Measurements from ENCODE around the gene TTC21A. TPM values are rescaled to one million over a fixed set of nuclear protein-coding genes. Genes with fewer than 3 reads are reported as not detected.

Gene TTC21A
- total and polyA plus RNA-seq, 12 donors = 1.2 to 35.7 (median 5.8) TPM

DNA sequence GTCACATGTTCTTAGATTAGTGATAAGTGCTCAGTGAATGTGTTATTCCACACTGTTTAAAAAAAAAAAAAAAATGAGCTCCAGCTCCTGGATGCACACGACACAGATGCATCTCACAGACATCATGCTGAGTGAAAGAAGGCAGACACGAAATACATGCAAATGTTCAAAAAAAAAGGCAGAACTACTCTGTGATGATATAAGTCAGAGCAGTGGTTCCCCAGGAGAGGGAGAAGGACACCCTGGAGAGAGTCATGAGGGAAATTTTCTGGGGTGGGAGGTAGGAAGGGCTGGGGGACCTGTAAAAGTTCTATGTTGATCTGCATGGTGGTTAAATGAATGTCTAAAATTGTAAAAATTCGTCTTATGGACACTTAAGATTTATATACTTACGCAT, 41.6 kb downstream of the TTC21A start:
- peaks cover 0 to 25% of the 10 kb centered on the region in 2 donors for H3K36me3 ChIP-seq (replicated peaks in 1 of 2)
- 52 to 72% (median 62%) methylated on average over 4 of the region's 4 CpGs for WGBS, 4 donors
- H3K4me3 ChIP-seq = no peak overlapping the region
- peaks cover 60 to 67% of the 10 kb centered on the region in 2 donors for H3K4me1 ChIP-seq (replicated peaks in 1 of 2)
- peak overlapping the region in 3 of 5 donors; percentile 80 to 100 (median 99) for H3K27ac ChIP-seq
- no peaks in the 10 kb centered on the region for H3K27me3 ChIP-seq
- TF ChIP-seq, protein P1, sequence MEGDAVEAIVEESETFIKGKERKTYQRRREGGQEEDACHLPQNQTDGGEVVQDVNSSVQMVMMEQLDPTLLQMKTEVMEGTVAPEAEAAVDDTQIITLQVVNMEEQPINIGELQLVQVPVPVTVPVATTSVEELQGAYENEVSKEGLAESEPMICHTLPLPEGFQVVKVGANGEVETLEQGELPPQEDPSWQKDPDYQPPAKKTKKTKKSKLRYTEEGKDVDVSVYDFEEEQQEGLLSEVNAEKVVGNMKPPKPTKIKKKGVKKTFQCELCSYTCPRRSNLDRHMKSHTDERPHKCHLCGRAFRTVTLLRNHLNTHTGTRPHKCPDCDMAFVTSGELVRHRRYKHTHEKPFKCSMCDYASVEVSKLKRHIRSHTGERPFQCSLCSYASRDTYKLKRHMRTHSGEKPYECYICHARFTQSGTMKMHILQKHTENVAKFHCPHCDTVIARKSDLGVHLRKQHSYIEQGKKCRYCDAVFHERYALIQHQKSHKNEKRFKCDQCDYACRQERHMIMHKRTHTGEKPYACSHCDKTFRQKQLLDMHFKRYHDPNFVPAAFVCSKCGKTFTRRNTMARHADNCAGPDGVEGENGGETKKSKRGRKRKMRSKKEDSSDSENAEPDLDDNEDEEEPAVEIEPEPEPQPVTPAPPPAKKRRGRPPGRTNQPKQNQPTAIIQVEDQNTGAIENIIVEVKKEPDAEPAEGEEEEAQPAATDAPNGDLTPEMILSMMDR (IDR thresholded peaks at IDR 0.05) = no peak
- TF ChIP-seq POLR2A (IDR thresholded peaks at IDR 0.05) = no peak
- no peaks in the 10 kb centered on the region for H3K9me3 ChIP-seq (replicated peaks in 1 of 3)
- peak in 1 of 7 donors; percentile 46 for DNase-seq
- intact Hi-C loops (cut with DNase I) = loop anchor here in 1 of 2 donors (5.0 kb wide), 1 partner anchor 33 kb away; no protein-coding TSS in a partner anchor

DNA sequence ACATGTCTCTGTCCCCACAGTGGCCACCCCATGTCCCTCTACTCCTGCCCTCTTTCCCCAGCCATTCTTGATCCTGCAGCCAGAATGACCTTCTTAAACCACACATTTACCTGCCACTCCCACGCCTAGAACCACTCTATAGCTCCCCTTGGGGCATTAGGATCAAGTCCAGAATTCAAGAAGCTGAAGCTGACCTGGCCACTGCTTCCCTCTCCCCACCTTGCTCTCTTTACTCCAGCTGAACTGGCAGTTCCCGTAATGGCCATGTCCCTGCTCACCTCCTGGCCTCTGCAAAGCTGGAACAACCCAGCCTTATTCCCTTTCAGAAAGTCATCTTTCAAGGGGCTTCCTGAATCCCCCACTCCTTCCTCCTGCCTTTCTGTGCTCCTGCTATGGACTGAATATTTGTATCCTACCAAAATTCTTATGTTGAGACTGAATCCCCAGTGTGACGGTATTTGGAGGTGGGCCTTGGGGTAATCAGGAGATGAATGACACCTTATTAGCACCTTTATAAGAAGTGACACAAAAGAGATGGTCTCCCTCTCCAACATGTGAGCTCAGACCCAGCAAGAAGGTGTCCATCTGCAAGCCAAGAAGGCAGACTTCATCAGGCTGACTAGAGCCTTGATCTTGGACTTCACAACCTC, 42.1 kb downstream of the TTC21A start:
- intact Hi-C loops (cut with DNase I) = loop anchor here in 1 of 2 donors (5.0 kb wide), 1 partner anchor 33 kb away; no protein-coding TSS in a partner anchor

DNA sequence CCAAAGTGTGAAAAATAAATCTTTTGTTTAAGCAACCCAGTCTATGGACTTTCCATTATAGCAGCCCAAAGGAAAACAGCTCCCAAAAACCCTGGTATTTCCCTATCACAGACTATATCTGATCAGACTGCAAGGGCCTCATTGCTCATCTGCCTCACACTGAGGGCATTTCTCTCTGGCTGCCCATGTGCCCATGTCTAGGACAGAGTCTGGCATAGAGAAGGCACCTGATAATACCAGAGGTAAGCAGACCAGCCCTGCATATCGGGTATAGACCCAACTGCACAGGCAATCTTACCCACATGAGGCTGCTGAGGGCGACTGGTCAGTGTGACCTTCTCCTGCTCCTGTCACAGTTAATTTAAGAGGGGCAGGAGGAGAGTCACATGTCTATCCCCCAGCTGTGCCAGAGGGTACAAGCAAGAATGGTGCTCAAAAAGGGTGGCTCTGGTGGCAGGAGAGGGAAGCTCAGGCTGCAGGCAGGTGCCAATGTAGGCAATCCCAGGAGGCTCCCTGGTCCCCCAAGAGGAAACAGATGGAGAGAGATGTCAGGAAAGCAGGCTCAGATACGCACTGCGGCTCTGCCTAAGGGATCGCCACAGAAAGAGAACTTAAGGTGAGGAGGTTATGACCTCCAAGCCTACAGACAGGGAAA, 42.8 kb downstream of the TTC21A start:
- DNase-seq = peak in 5 of 7 donors; percentile 47 to 72 (median 54)
- Histone ChIP-seq H3K4me1 (replicated peaks in 1 of 2) (peaks cover 60 to 70% of the 10 kb centered on the region in 2 donors), H3K9me3 (replicated peaks in 1 of 3) (no peaks in the 10 kb centered on the region), H3K36me3 (replicated peaks in 1 of 2) (peaks cover 0 to 12% of the 10 kb centered on the region in 2 donors), H3K27ac (peak overlapping the region; percentile 90 to 100 (median 99)), H3K27me3 (no peaks in the 10 kb centered on the region), H3K4me3 (peak overlapping the region in 1 of 4 donors; percentile 85)
- TF ChIP-seq POLR2A (IDR thresholded peaks at IDR 0.05) = no peak
- TF ChIP-seq, protein P1 (IDR thresholded peaks at IDR 0.05) = peak in 4 of 6 experiments; percentile 16 to 45 (median 40)
- WGBS, 4 donors = 11 to 20% (median 15%) methylated on average over 4 to 5 of the region's 5 CpGs
- intact Hi-C loops (cut with DNase I) = no loop called here

More for the DNA sequence above, 42.1 kb downstream of the TTC21A start:
- no peak overlapping the region for H3K4me3 ChIP-seq
- peaks cover 0 to 19% of the 10 kb centered on the region in 2 donors for H3K36me3 ChIP-seq (replicated peaks in 1 of 2)
- DNase-seq = peak in 1 of 7 donors; percentile 49
- no peaks in the 10 kb centered on the region for H3K27me3 ChIP-seq
- H3K27ac ChIP-seq = peak overlapping the region; percentile 90 to 100 (median 99)
- 73 to 86% (median 81%) methylated on average over 3 of the region's 3 CpGs for WGBS, 4 donors
- no peaks in the 10 kb centered on the region for H3K9me3 ChIP-seq (replicated peaks in 1 of 3)
- TF ChIP-seq, protein P1 (IDR thresholded peaks at IDR 0.05) = no peak
- H3K4me1 ChIP-seq (replicated peaks in 1 of 2) = peaks cover 60 to 70% of the 10 kb centered on the region in 2 donors

Data from adrenal gland (tissue), 12 donors.